ENCODE data around the gene PFKFB3.

PFKFB3 gene

GRCh38 chr10:6213908-6214307 lies 11.2 kb downstream of the PFKFB3 start:
- no peak for DNase-seq (ENCODE audit: low spot score)
- in situ Hi-C loops (cut with MboI; ENCODE audit: low pct_unique_long_range_greater_than_20kb, low sequenced_read_pairs, unreplicated experiment) = no loop called here
- TF ChIP-seq CTCF (IDR thresholded peaks at IDR 0.05; ENCODE audit: extremely low read depth, insufficient read depth, missing control alignments) = no peak

- no peak for TF ChIP-seq CTCF (IDR thresholded peaks at IDR 0.05; ENCODE audit: extremely low read depth, insufficient read depth, missing control alignments)
- DNase-seq (ENCODE audit: low spot score) = no peak
- in situ Hi-C loops (cut with MboI; ENCODE audit: low pct_unique_long_range_greater_than_20kb, low sequenced_read_pairs, unreplicated experiment) = no loop called here
These were observed 11.9 kb downstream of the PFKFB3 start for GRCh38 chr10:6214612-6215011.

- no peak for DNase-seq (ENCODE audit: low spot score)
- no peak for TF ChIP-seq CTCF (IDR thresholded peaks at IDR 0.05; ENCODE audit: extremely low read depth, insufficient read depth, missing control alignments)
- in situ Hi-C loops (cut with MboI; ENCODE audit: low pct_unique_long_range_greater_than_20kb, low sequenced_read_pairs, unreplicated experiment) = no loop called here
These were observed 12.5 kb downstream of the PFKFB3 start for GRCh38 chr10:6215241-6215640.

GRCh38 chr10:6215683-6216484 lies 13.2 kb downstream of the PFKFB3 start:
- DNase-seq (ENCODE audit: low spot score) = no peak
- TF ChIP-seq CTCF (IDR thresholded peaks at IDR 0.05; ENCODE audit: extremely low read depth, insufficient read depth, missing control alignments) = no peak
- in situ Hi-C loops (cut with MboI; ENCODE audit: low pct_unique_long_range_greater_than_20kb, low sequenced_read_pairs, unreplicated experiment) = no loop called here

- no peak for DNase-seq (ENCODE audit: low spot score)
- TF ChIP-seq CTCF (IDR thresholded peaks at IDR 0.05; ENCODE audit: extremely low read depth, insufficient read depth, missing control alignments) = no peak
- in situ Hi-C loops (cut with MboI; ENCODE audit: low pct_unique_long_range_greater_than_20kb, low sequenced_read_pairs, unreplicated experiment) = no loop called here
These were observed 14.2 kb downstream of the PFKFB3 start for GRCh38 chr10:6216916-6217315.

GRCh38 chr10:6217611-6218010 lies 14.9 kb downstream of the PFKFB3 start:
- in situ Hi-C loops (cut with MboI; ENCODE audit: low pct_unique_long_range_greater_than_20kb, low sequenced_read_pairs, unreplicated experiment) = no loop called here
- no peak for TF ChIP-seq CTCF (IDR thresholded peaks at IDR 0.05; ENCODE audit: extremely low read depth, insufficient read depth, missing control alignments)
- DNase-seq (ENCODE audit: low spot score) = no peak
